Measurements from ENCODE around the gene CDC45.

GRCh38 chr22:19492504-19493174 lies 12.9 kb downstream of the CDC45 start:
- TF ChIP-seq POLR2A (IDR thresholded peaks at IDR 0.05) (no peak), POLR2AphosphoS5 (IDR thresholded peaks at IDR 0.05) (no peak)

All from sigmoid colon (tissue), 4 donors.